ENCODE data around the gene VMAC. TPM values are rescaled to one million over a fixed set of nuclear protein-coding genes. Genes with fewer than 3 reads are reported as not detected.

VMAC gene
- total and polyA plus RNA-seq, 2 of the 13 experiments (the other 11 are each of a cell fraction or from before 2014, with no cell fraction given) = 2.4 TPM

DNA sequence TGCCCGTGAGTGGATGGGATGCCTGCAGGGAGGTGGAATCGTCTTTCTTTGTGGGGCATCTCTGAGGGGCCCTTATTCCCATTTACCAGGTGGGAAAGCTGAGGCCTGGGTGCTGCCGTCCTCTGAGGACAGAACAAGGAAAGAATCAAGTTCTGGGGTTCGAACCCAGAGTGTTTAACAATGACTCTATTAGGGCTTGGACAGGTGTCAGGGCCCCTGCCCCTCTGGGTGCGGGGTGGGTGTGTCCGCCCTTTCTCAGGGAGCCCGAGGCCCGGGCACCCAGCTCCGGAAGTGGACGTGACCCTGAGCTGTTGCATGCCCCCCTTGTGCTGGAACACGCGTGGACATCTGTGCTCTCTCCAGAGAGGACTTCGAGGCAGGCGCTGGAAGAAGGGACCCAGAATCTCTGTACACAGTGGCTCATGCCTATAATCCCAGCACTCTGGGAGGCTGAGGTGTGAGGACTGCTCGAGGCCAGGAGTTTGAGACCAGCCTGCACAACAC lies 11.8 kb upstream of the VMAC start (continued):
- 0 out of 2 replicates have a peak, but pooled peaks have one; percentile 53 for TF ChIP-seq SMAD3 (CRISPR knock-in tag; IDR thresholded peaks at IDR 0.05)
- TF ChIP-seq SMYD3 (CRISPR knock-in tag; IDR thresholded peaks at IDR 0.05) = no peak
- no peak for TF ChIP-seq ZBTB49 (CRISPR knock-in tag; IDR thresholded peaks at IDR 0.05; ENCODE audit: borderline replicate concordance)
- TF ChIP-seq ZNF343 (CRISPR knock-in tag; IDR thresholded peaks at IDR 0.05) = no peak
- 0 out of 2 replicates have a peak, but pooled peaks have one; percentile 16 for TF ChIP-seq ZNF607 (CRISPR knock-in tag; IDR thresholded peaks at IDR 0.05; ENCODE audit: borderline replicate concordance)
- no peak for TF ChIP-seq ZSCAN30 (CRISPR knock-in tag; IDR thresholded peaks at IDR 0.05)
- peak; percentile 80 for TF ChIP-seq ZNF629 (CRISPR knock-in tag; conservative IDR thresholded peaks at IDR 0.05)
- peak; percentile 67; the same call in 1 of the 2 replicates for TF ChIP-seq ZNF639 (CRISPR knock-in tag; conservative IDR thresholded peaks at IDR 0.05)
- TF ChIP-seq HNF4G (IDR thresholded peaks at IDR 0.05; ENCODE audit: borderline replicate concordance, low read depth, low read length) = no peak
- no peak for TF ChIP-seq HNF4G (CRISPR knock-in tag; IDR thresholded peaks at IDR 0.05; ENCODE audit: borderline replicate concordance, low read depth)
- no peak for TF ChIP-seq ZNF350 (CRISPR knock-in tag; IDR thresholded peaks at IDR 0.05; ENCODE audit: borderline replicate concordance, low read depth)
- TF ChIP-seq MXD3 (CRISPR knock-in tag; IDR thresholded peaks at IDR 0.05) = 0 out of 2 replicates have a peak, but pooled peaks have one; percentile 30
- TF ChIP-seq, protein P1, sequence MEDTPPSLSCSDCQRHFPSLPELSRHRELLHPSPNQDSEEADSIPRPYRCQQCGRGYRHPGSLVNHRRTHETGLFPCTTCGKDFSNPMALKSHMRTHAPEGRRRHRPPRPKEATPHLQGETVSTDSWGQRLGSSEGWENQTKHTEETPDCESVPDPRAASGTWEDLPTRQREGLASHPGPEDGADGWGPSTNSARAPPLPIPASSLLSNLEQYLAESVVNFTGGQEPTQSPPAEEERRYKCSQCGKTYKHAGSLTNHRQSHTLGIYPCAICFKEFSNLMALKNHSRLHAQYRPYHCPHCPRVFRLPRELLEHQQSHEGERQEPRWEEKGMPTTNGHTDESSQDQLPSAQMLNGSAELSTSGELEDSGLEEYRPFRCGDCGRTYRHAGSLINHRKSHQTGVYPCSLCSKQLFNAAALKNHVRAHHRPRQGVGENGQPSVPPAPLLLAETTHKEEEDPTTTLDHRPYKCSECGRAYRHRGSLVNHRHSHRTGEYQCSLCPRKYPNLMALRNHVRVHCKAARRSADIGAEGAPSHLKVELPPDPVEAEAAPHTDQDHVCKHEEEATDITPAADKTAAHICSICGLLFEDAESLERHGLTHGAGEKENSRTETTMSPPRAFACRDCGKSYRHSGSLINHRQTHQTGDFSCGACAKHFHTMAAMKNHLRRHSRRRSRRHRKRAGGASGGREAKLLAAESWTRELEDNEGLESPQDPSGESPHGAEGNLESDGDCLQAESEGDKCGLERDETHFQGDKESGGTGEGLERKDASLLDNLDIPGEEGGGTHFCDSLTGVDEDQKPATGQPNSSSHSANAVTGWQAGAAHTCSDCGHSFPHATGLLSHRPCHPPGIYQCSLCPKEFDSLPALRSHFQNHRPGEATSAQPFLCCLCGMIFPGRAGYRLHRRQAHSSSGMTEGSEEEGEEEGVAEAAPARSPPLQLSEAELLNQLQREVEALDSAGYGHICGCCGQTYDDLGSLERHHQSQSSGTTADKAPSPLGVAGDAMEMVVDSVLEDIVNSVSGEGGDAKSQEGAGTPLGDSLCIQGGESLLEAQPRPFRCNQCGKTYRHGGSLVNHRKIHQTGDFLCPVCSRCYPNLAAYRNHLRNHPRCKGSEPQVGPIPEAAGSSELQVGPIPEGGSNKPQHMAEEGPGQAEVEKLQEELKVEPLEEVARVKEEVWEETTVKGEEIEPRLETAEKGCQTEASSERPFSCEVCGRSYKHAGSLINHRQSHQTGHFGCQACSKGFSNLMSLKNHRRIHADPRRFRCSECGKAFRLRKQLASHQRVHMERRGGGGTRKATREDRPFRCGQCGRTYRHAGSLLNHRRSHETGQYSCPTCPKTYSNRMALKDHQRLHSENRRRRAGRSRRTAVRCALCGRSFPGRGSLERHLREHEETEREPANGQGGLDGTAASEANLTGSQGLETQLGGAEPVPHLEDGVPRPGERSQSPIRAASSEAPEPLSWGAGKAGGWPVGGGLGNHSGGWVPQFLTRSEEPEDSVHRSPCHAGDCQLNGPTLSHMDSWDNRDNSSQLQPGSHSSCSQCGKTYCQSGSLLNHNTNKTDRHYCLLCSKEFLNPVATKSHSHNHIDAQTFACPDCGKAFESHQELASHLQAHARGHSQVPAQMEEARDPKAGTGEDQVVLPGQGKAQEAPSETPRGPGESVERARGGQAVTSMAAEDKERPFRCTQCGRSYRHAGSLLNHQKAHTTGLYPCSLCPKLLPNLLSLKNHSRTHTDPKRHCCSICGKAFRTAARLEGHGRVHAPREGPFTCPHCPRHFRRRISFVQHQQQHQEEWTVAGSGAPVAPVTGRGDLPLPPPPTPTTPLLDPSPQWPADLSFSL (CRISPR knock-in tag; IDR thresholded peaks at IDR 0.05) = no peak
- no peak for TF ChIP-seq ZNF674 (CRISPR knock-in tag; IDR thresholded peaks at IDR 0.05; ENCODE audit: low read depth)
- 0 out of 2 replicates have a peak, but pooled peaks have one; percentile 6 for TF ChIP-seq MIER3 (CRISPR knock-in tag; IDR thresholded peaks at IDR 0.05; ENCODE audit: borderline replicate concordance)
- no peak for TF ChIP-seq ZNF30 (CRISPR knock-in tag; IDR thresholded peaks at IDR 0.05)
- TF ChIP-seq CBX5 (CRISPR knock-in tag; IDR thresholded peaks at IDR 0.05; ENCODE audit: borderline replicate concordance) = no peak
- TF ChIP-seq ZNF335 (CRISPR knock-in tag; IDR thresholded peaks at IDR 0.05) = no peak
- no peak for TF ChIP-seq MED13 (CRISPR knock-in tag; IDR thresholded peaks at IDR 0.05)
- TF ChIP-seq MLX (CRISPR knock-in tag; IDR thresholded peaks at IDR 0.05) = no peak
